ENCODE results near the gene PYM1. TPM values are rescaled to one million over a fixed set of nuclear protein-coding genes. Genes with fewer than 3 reads are reported as not detected.
"Not testable (repeated sequence)": the region's sequence is repeated elsewhere in the genome, so short reads cannot be mapped to it uniquely, and the experiment has no call there.

Gene PYM1
- total and polyA plus RNA-seq, 7 donors, result 17.5 to 93.9 (median 31.7) TPM

GRCh38 chr12:55926738-55927587 is 731 bp downstream of the PYM1 start:
- Histone ChIP-seq H3K4me1 (peaks cover 0 to 48% (median 38%) of the 10 kb centered on the region in 4 donors), H3K4me3 (peak overlapping the region; percentile 53 to 94 (median 86)), H3K9me3 (no peaks in the 10 kb centered on the region), H3K27ac (peak overlapping the region; percentile 84 to 98 (median 98)), H3K36me3 (peaks cover 0 to 8% (median 0%) of the 10 kb centered on the region in 4 donors), H3K27me3 (no peaks in the 10 kb centered on the region)
- TF ChIP-seq CTCF (IDR thresholded peaks at IDR 0.05), result peak in 3 of 4 experiments; percentile 73 to 87 (median 80)
- peak in 1 of 2 donors; percentile 39 for TF ChIP-seq POLR2A (IDR thresholded peaks at IDR 0.05)
- peak; percentile 50 to 82 (median 61) for TF ChIP-seq POLR2AphosphoS5 (IDR thresholded peaks at IDR 0.05)
- no peak for TF ChIP-seq EP300 (IDR thresholded peaks at IDR 0.05)
- WGBS, 2 donors, result 0% methylated on average over 42 of the region's 42 CpGs
- intact Hi-C loops (cut with DNase I), result loop anchor here (1.0 to 5.0 kb wide), 3 partner anchors 98 to 185 kb away; partner anchors contain the start of genes DNAJC14, GDF11 and RPS26
- peak; percentile 94 for DNase-seq

DNA sequence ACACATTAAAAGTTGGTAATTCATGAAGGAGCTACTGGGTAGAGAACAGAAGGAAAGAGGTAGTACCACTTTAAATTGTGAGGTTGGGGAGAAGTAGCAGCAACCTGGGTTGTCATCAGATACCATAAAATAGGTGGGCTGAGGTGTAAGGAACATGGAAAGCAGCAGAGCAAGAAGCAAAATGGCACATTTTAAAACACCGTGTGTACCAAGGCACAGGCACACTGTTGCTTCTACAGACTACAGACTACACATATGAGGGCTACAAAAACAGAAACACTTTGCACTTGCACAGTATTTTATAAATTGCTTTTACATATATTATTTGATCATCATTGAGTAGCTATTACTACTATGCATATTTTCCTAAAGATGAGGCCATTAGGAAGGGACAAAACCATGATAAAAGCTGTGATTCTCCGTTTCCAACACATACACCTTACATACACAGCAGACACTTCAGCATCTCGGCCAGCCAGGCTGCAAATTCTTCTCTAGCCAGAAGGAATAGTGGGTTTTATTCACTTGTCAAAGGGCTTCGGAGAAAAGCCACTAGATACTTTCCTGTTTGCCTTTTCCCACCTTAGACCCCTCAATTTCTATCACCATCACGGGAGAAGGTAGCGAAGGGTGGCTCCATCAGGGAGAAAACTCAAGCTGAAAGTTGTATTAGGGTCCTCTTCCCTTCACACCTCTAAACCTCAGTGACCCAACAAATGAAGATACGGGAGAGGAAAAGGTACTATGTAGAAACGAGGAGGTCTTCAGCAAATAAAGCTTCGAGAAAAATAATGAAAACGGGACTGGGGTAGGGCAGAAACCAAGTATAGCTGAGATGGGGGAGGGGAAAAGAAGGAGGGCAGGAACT is 1.6 kb downstream of the PYM1 start:
- Histone ChIP-seq H3K9me3 (no peaks in the 10 kb centered on the region), H3K4me3 (peak overlapping the region; percentile 53 to 94 (median 86)), H3K27ac (peak overlapping the region; percentile 84 to 98 (median 98)), H3K36me3 (peaks cover 0 to 10% (median 0%) of the 10 kb centered on the region in 4 donors), H3K27me3 (no peaks in the 10 kb centered on the region), H3K4me1 (peaks cover 0 to 44% (median 37%) of the 10 kb centered on the region in 4 donors)
- intact Hi-C loops (cut with DNase I), result loop anchor here (1.0 to 5.0 kb wide), 3 partner anchors 97 to 184 kb away; partner anchors contain the start of genes DNAJC14, GDF11 and RPS26
- 10 to 14% methylated on average over 10 of the region's 10 CpGs for WGBS, 2 donors
- TF ChIP-seq POLR2A (IDR thresholded peaks at IDR 0.05), result no peak
- no peak for TF ChIP-seq CTCF (IDR thresholded peaks at IDR 0.05)
- TF ChIP-seq POLR2AphosphoS5 (IDR thresholded peaks at IDR 0.05), result no peak
- no peak for TF ChIP-seq EP300 (IDR thresholded peaks at IDR 0.05)
- no peak for DNase-seq

- Histone ChIP-seq H3K27me3 (no peaks in the 10 kb centered on the region), H3K4me3 (no peak overlapping the region), H3K27ac (no peak overlapping the region), H3K36me3 (peaks cover 0 to 10% (median 0%) of the 10 kb centered on the region in 4 donors), H3K9me3 (no peaks in the 10 kb centered on the region), H3K4me1 (peaks cover 0 to 41% (median 37%) of the 10 kb centered on the region in 4 donors)
- intact Hi-C loops (cut with DNase I), result loop anchor here (5.0 kb wide), 1 partner anchor 183 kb away; the partner anchor contains the start of gene GDF11
- 88 to 91% methylated on average over 4 of the region's 4 CpGs for WGBS, 2 donors
- DNase-seq, result no peak
- TF ChIP-seq EP300 (IDR thresholded peaks at IDR 0.05) (no peak), POLR2A (IDR thresholded peaks at IDR 0.05) (no peak), CTCF (IDR thresholded peaks at IDR 0.05) (no peak), POLR2AphosphoS5 (IDR thresholded peaks at IDR 0.05) (no peak)
Observed at GRCh38 chr12:55925371-55925770, 2.3 kb downstream of the PYM1 start.

- H3K4me3 ChIP-seq; H3K9me3 ChIP-seq; H3K27ac ChIP-seq; H3K27me3 ChIP-seq; intact Hi-C loops (cut with DNase I); DNase-seq: not testable (repeated sequence)
- 96 to 97% methylated on average over 9 of the region's 9 CpGs for WGBS, 2 donors
- H3K36me3 ChIP-seq, result peaks cover 0 to 10% (median 0%) of the 10 kb centered on the region in 4 donors
- H3K4me1 ChIP-seq, result peaks cover 0 to 31% (median 27%) of the 10 kb centered on the region in 4 donors
Observed at GRCh38 chr12:55923648-55924047, 4.0 kb downstream of the PYM1 start.

All from sigmoid colon (tissue), 7 donors.